ENCODE measurements around the gene SPOCK1. TPM values are rescaled to one million over a fixed set of nuclear protein-coding genes. Genes with fewer than 3 reads are reported as not detected.

Gene SPOCK1
- total RNA-seq, 1 donor from 2014 or later: 28.6 TPM

DNA sequence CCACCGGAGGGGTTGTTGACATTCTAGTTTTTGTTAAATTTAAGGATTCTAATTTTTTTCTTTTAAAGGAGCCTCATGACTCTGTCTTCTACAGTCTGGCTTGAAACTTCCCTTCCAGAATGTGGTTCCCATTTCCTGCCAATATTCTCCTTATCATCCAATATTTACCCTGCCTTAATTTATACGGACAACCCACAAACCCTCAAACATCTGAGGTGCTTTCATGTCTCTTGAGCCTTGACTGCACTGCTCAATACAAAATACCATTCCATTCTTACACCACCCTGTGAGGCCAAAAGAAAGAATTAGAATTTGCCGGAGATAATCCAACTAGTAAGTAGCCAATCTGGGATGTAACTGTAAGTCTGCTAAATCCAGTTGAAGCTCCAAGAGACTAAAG is 346.5 kb downstream of the SPOCK1 start:
- DNase-seq: no peak
- intact Hi-C loops (cut with micrococcal nuclease): no loop called here
- Histone ChIP-seq H3K9me3 (replicated peaks) (no peaks in the 10 kb centered on the region), H3K36me3 (no peaks in the 10 kb centered on the region), H3K4me3 (no peak overlapping the region), H3K27me3 (ENCODE audit: low read depth) (peaks cover 14% of the 10 kb centered on the region), H3K4me1 (no peaks in the 10 kb centered on the region), H3K27ac (replicated peaks) (no peak overlapping the region)
- TF ChIP-seq, protein P1, sequence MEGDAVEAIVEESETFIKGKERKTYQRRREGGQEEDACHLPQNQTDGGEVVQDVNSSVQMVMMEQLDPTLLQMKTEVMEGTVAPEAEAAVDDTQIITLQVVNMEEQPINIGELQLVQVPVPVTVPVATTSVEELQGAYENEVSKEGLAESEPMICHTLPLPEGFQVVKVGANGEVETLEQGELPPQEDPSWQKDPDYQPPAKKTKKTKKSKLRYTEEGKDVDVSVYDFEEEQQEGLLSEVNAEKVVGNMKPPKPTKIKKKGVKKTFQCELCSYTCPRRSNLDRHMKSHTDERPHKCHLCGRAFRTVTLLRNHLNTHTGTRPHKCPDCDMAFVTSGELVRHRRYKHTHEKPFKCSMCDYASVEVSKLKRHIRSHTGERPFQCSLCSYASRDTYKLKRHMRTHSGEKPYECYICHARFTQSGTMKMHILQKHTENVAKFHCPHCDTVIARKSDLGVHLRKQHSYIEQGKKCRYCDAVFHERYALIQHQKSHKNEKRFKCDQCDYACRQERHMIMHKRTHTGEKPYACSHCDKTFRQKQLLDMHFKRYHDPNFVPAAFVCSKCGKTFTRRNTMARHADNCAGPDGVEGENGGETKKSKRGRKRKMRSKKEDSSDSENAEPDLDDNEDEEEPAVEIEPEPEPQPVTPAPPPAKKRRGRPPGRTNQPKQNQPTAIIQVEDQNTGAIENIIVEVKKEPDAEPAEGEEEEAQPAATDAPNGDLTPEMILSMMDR (IDR thresholded peaks at IDR 0.05; ENCODE audit: borderline replicate concordance): no peak

DNA sequence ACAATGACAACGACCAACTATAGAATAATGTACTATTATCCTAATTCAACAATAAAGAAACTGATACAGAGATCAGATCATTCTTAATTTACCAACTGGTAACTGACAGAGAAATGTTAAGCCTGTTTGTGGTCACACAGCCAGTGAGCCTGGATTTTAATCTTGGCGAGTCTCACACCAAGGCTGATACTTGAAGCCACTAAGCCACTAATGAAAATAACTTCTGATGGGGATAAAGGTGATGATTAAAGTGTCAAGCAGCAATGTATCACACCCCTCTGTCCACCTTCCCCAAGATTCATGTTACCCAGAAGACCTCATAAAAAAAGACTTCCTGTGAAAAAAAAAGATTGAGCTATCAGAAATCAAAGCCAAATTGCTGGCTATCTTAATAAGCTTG is 350.5 kb downstream of the SPOCK1 start:
- no peaks in the 10 kb centered on the region for H3K4me1 ChIP-seq
- H3K27me3 ChIP-seq (ENCODE audit: low read depth): peaks cover 37% of the 10 kb centered on the region
- H3K36me3 ChIP-seq: no peaks in the 10 kb centered on the region
- no peak overlapping the region for H3K4me3 ChIP-seq
- TF ChIP-seq, protein P1 (IDR thresholded peaks at IDR 0.05; ENCODE audit: borderline replicate concordance): no peak
- intact Hi-C loops (cut with micrococcal nuclease): no loop called here
- H3K9me3 ChIP-seq (replicated peaks): no peaks in the 10 kb centered on the region
- no peak for DNase-seq
- no peak overlapping the region for H3K27ac ChIP-seq (replicated peaks)

DNA sequence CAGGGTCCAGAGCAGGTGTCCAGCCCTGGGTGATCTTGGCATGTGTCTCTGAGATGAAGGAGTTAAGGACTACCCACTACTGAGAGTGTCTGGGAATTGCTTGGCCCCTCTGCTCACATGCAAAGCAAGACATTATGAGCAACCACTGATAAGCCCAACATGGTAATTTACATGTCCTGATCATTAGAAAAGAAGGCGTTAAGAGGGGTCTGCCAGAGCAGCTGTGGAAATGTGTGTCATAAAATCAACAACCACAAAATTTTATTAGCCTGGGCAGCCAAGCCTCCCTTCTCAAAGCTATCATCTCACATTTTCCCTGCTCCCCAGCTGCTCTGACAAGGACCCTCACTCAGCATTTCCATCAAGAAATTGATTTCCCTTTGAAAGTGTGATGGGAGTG is 351.0 kb downstream of the SPOCK1 start:
- TF ChIP-seq, protein P1 (IDR thresholded peaks at IDR 0.05; ENCODE audit: borderline replicate concordance): no peak
- H3K4me1 ChIP-seq: no peaks in the 10 kb centered on the region
- no peaks in the 10 kb centered on the region for H3K36me3 ChIP-seq
- H3K27ac ChIP-seq (replicated peaks): no peak overlapping the region
- no peak overlapping the region for H3K4me3 ChIP-seq
- no peak for DNase-seq
- no peaks in the 10 kb centered on the region for H3K9me3 ChIP-seq (replicated peaks)
- intact Hi-C loops (cut with micrococcal nuclease): no loop called here
- H3K27me3 ChIP-seq (ENCODE audit: low read depth): peaks cover 37% of the 10 kb centered on the region

DNA sequence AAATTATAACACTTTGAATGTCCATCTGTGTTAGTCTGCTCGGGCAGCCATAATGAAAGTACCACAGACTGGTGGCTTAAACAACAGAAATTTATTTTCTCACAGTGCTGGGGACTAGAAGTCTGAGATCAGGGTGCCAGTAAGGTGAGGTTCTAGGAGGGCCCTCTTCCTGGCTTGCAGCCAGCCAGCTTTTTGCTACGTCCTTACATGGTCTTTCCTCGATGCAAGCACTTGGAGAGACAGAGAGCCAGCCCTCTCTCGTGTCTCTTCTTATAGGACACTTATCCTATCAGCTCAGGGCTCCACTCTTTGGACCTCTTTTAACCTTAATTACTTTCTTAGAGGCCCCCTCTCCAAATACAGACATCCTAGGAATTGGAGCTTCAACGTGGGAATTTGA is 351.8 kb downstream of the SPOCK1 start:
- Histone ChIP-seq H3K4me3 (no peak overlapping the region), H3K4me1 (peaks cover 1% of the 10 kb centered on the region), H3K9me3 (replicated peaks) (no peaks in the 10 kb centered on the region), H3K36me3 (no peaks in the 10 kb centered on the region), H3K27me3 (ENCODE audit: low read depth) (peaks cover 37% of the 10 kb centered on the region), H3K27ac (replicated peaks) (peak overlapping the region; percentile 55)
- DNase-seq: no peak
- TF ChIP-seq, protein P1 (IDR thresholded peaks at IDR 0.05; ENCODE audit: borderline replicate concordance): no peak
- intact Hi-C loops (cut with micrococcal nuclease): no loop called here

DNA sequence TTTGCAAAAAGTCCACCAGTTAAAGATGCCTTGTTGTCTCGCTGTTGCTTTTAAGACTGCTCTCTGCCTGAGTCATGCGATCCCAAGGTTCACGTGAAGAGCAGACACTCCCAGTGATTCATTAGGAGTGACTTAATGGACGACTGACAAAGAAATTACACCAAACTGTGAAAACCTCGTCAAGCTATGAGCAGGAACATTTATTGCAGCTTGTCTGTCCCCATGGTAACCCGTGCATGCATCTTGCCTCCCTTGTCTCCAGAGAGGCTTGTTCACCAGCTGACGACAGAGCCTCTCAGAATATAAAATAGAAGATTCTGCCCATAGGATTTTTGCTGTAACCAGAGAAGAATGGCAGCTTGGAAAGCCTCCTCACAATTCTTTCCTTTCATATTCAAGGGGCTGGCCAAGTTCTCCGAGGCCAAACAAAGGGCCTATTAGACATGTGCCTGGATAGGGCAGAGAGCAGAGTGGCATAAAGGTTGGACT is 352.7 kb downstream of the SPOCK1 start:
- intact Hi-C loops (cut with micrococcal nuclease): no loop called here
- no peak for DNase-seq
- H3K27ac ChIP-seq (replicated peaks): peak overlapping the region; percentile 55

More for the DNA sequence above, 352.7 kb downstream of the SPOCK1 start:
- Histone ChIP-seq H3K9me3 (replicated peaks) (no peaks in the 10 kb centered on the region), H3K4me3 (no peak overlapping the region), H3K36me3 (no peaks in the 10 kb centered on the region), H3K4me1 (peaks cover 5% of the 10 kb centered on the region), H3K27me3 (ENCODE audit: low read depth) (peaks cover 37% of the 10 kb centered on the region)
- TF ChIP-seq, protein P1 (IDR thresholded peaks at IDR 0.05; ENCODE audit: borderline replicate concordance): no peak

Measured in left ventricle myocardium inferior (tissue), 1 donor.